Measurements from ENCODE around the gene UBE2O. TPM values are rescaled to one million over a fixed set of nuclear protein-coding genes. Genes with fewer than 3 reads are reported as not detected.

The UBE2O gene
- total and polyA plus RNA-seq, 2 experiments from 2014 or later = 7.1 to 17.2 TPM

GRCh38 chr17:76467809-76468633, 15.1 kb upstream of the UBE2O start:
- Histone ChIP-seq H3K36me3 (ENCODE audit: low read depth) (no peaks in the 10 kb centered on the region), H3K9ac (no peak overlapping the region), H3K9me2 (ENCODE audit: insufficient read depth) (no peaks in the 10 kb centered on the region), H3K27me3 (replicated peaks; ENCODE audit: insufficient read depth) (no peaks in the 10 kb centered on the region), H3K4me3 (no peak overlapping the region), H3K4me1 (ENCODE audit: insufficient read depth) (no peaks in the 10 kb centered on the region), H3K4me2 (ENCODE audit: unreplicated experiment) (no peak overlapping the region), H3F3A (ENCODE audit: insufficient read depth) (no peaks in the 10 kb centered on the region), H3K27ac (no peak overlapping the region), H4K20me1 (ENCODE audit: insufficient read depth) (no peaks in the 10 kb centered on the region), H3K79me2 (ENCODE audit: insufficient read depth) (no peaks in the 10 kb centered on the region), H3K9me3 (ENCODE audit: low read depth) (no peaks in the 10 kb centered on the region), H2AFZ (no peak overlapping the region)
- in situ Hi-C loops (cut with MboI) = loop anchor here (5.0 kb wide), 1 partner anchor 39 kb away; no protein-coding TSS in a partner anchor
- 73 to 94% methylated on average over 7 to 8 of the region's 8 CpGs for WGBS, 2 experiments (ENCODE audit: low coverage in 1 of 2, low lambda C conversion rate in 2 of 2, missing lambda C conversion rate in 2 of 2)
- DNase-seq = no peak
- no peak for TF ChIP-seq EZH2phosphoT487 (IDR thresholded peaks at IDR 0.05; ENCODE audit: insufficient read depth, low read depth)
- TF ChIP-seq EZH2 (IDR thresholded peaks at IDR 0.05; ENCODE audit: insufficient read depth, poor library complexity, severe bottlenecking) = no peak

- Histone ChIP-seq H3K9me2 (ENCODE audit: insufficient read depth) (no peaks in the 10 kb centered on the region), H3K4me2 (ENCODE audit: unreplicated experiment) (no peak within 1 kb of the TSS), H3K4me3 (no peak within 1 kb of the TSS), H2AFZ (no peak within 1 kb of the TSS), H3K27ac (no peak within 1 kb of the TSS), H4K20me1 (ENCODE audit: insufficient read depth) (no peaks in the 10 kb centered on the region), H3K9me3 (ENCODE audit: low read depth) (no peaks in the 10 kb centered on the region), H3F3A (ENCODE audit: insufficient read depth) (no peaks in the 10 kb centered on the region), H3K27me3 (replicated peaks; ENCODE audit: insufficient read depth) (no peaks in the 10 kb centered on the region), H3K79me2 (ENCODE audit: insufficient read depth) (no peaks in the 10 kb centered on the region), H3K9ac (no peak within 1 kb of the TSS), H3K36me3 (ENCODE audit: low read depth) (no peaks in the 10 kb centered on the region), H3K4me1 (ENCODE audit: insufficient read depth) (no peaks in the 10 kb centered on the region; the same call in 1 of the 2 replicates)
- in situ Hi-C loops (cut with MboI) = loop anchor here (5.0 kb wide), 1 partner anchor 40 kb away; no protein-coding TSS in a partner anchor
- TF ChIP-seq EZH2phosphoT487 (IDR thresholded peaks at IDR 0.05; ENCODE audit: insufficient read depth, low read depth) = no peak
- no peak for TF ChIP-seq EZH2 (IDR thresholded peaks at IDR 0.05; ENCODE audit: insufficient read depth, poor library complexity, severe bottlenecking)
- no peak for DNase-seq
- 73 to 78% methylated on average over 11 of the region's 11 CpGs for WGBS, 2 experiments (ENCODE audit: low coverage in 1 of 2, low lambda C conversion rate in 2 of 2, missing lambda C conversion rate in 2 of 2)
These were observed 14.4 kb upstream of the UBE2O start, which contains the start of gene AANAT for GRCh38 chr17:76467366-76467765. Gene AANAT, plus strand, starts transcription at chr17:76467603. Its CDS starts 1,144 bp downstream, at chr17:76468747.

DNA sequence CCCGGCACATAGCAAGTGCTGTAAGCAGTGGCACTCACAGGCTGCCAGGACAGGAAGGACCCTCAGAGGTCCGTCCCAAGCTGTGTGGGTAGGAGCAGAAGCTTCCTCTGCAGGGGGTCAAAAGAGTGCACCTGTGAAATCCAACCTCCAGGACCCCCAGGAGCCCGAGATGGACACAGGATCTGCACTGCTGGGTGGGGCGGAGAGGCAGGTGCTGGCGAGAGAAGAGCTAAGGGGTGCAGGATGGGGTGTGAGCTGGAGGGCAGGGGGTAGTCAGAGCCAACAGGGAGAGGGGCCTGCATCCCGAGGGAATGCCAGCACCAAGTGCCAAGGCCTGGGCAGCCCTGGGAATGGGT, 13.8 kb upstream of the UBE2O start:
- Histone ChIP-seq H2AFZ (no peak overlapping the region), H3K27ac (no peak overlapping the region), H3K79me2 (ENCODE audit: insufficient read depth) (no peaks in the 10 kb centered on the region), H4K20me1 (ENCODE audit: insufficient read depth) (no peaks in the 10 kb centered on the region), H3K36me3 (ENCODE audit: low read depth) (no peaks in the 10 kb centered on the region), H3K27me3 (replicated peaks; ENCODE audit: insufficient read depth) (no peaks in the 10 kb centered on the region), H3K9me2 (ENCODE audit: insufficient read depth) (no peaks in the 10 kb centered on the region), H3K4me1 (ENCODE audit: insufficient read depth) (no peaks in the 10 kb centered on the region; the same call in 1 of the 2 replicates), H3K4me3 (no peak overlapping the region), H3K9me3 (ENCODE audit: low read depth) (no peaks in the 10 kb centered on the region), H3F3A (ENCODE audit: insufficient read depth) (peaks cover under 1% of the 10 kb centered on the region; the same call in 1 of the 2 replicates), H3K4me2 (ENCODE audit: unreplicated experiment) (no peak overlapping the region), H3K9ac (no peak overlapping the region)
- DNase-seq = no peak
- WGBS, 2 experiments (ENCODE audit: low coverage in 1 of 2, low lambda C conversion rate in 2 of 2, missing lambda C conversion rate in 2 of 2) = 75 to 81% methylated on average over 6 of the region's 6 CpGs
- in situ Hi-C loops (cut with MboI) = loop anchor here (5.0 kb wide), 1 partner anchor 41 kb away; no protein-coding TSS in a partner anchor
- no peak for TF ChIP-seq EZH2 (IDR thresholded peaks at IDR 0.05; ENCODE audit: insufficient read depth, poor library complexity, severe bottlenecking)
- no peak for TF ChIP-seq EZH2phosphoT487 (IDR thresholded peaks at IDR 0.05; ENCODE audit: insufficient read depth, low read depth)

- H3K4me1 ChIP-seq (ENCODE audit: insufficient read depth) = no peaks in the 10 kb centered on the region; the same call in 1 of the 2 replicates
- H3F3A ChIP-seq (ENCODE audit: insufficient read depth) = peaks cover 4% of the 10 kb centered on the region; the same call in 1 of the 2 replicates
- TF ChIP-seq EZH2phosphoT487 (IDR thresholded peaks at IDR 0.05; ENCODE audit: insufficient read depth, low read depth) = no peak
- TF ChIP-seq EZH2 (IDR thresholded peaks at IDR 0.05; ENCODE audit: insufficient read depth, poor library complexity, severe bottlenecking) = no peak
- H3K36me3 ChIP-seq (ENCODE audit: low read depth) = no peaks in the 10 kb centered on the region
- no peak overlapping the region for H3K4me2 ChIP-seq (ENCODE audit: unreplicated experiment)
- no peaks in the 10 kb centered on the region for H3K27me3 ChIP-seq (replicated peaks; ENCODE audit: insufficient read depth)
- in situ Hi-C loops (cut with MboI) = no loop called here
- H3K9me3 ChIP-seq (ENCODE audit: low read depth) = no peaks in the 10 kb centered on the region
- no peak overlapping the region for H3K4me3 ChIP-seq
- DNase-seq = no peak
- 76% methylated on average over 24 of the region's 24 CpGs for WGBS, 2 experiments (ENCODE audit: low coverage in 1 of 2, low lambda C conversion rate in 2 of 2, missing lambda C conversion rate in 2 of 2)
- H3K27ac ChIP-seq = no peak overlapping the region
- H3K9ac ChIP-seq = no peak overlapping the region
- H4K20me1 ChIP-seq (ENCODE audit: insufficient read depth) = no peaks in the 10 kb centered on the region
- no peak overlapping the region for H2AFZ ChIP-seq
- no peaks in the 10 kb centered on the region for H3K79me2 ChIP-seq (ENCODE audit: insufficient read depth)
- no peaks in the 10 kb centered on the region for H3K9me2 ChIP-seq (ENCODE audit: insufficient read depth)
These were observed 9.8 kb upstream of the UBE2O start for GRCh38 chr17:76462556-76463290.
